ENCODE results near the gene MCCD1. TPM values are rescaled to one million over a fixed set of nuclear protein-coding genes. Genes with fewer than 3 reads are reported as not detected.

MCCD1 gene
- total and polyA plus RNA-seq, 7 donors: not detected

GRCh38 chr6:31569861-31570536, 41.2 kb downstream of the MCCD1 start:
- TF ChIP-seq POLR2AphosphoS5 (IDR thresholded peaks at IDR 0.05): no peak
- TF ChIP-seq POLR2A (IDR thresholded peaks at IDR 0.05): no peak
- TF ChIP-seq EP300 (IDR thresholded peaks at IDR 0.05): no peak
- TF ChIP-seq CTCF (IDR thresholded peaks at IDR 0.05): no peak
- no peaks in the 10 kb centered on the region for H3K4me1 ChIP-seq
- no peaks in the 10 kb centered on the region for H3K36me3 ChIP-seq
- H3K27ac ChIP-seq: no peak overlapping the region
- H3K9me3 ChIP-seq: no peaks in the 10 kb centered on the region
- 73 to 81% methylated on average over 1 of the region's 1 CpG for WGBS, 2 donors
- no peak overlapping the region for H3K4me3 ChIP-seq
- H3K27me3 ChIP-seq: peaks cover 0 to 28% (median 0%) of the 10 kb centered on the region in 3 donors
- no peak for DNase-seq
- intact Hi-C loops (cut with DNase I): loop anchor here (1.0 kb wide), 1 partner anchor 12 kb away; no protein-coding TSS in a partner anchor

- TF ChIP-seq CTCF (IDR thresholded peaks at IDR 0.05): no peak
These were observed 43.5 kb downstream of the MCCD1 start, which contains the start of gene LTA for GRCh38 chr6:31572041-31572911. Gene LTA, plus strand, starts transcription at chr6:31572289. Its CDS starts 454 bp downstream, at chr6:31572743.

GRCh38 chr6:31573239-31574105, 44.7 kb downstream of the MCCD1 start:
- peaks cover 0 to 4% (median 0%) of the 10 kb centered on the region in 4 donors for H3K4me1 ChIP-seq
- TF ChIP-seq EP300 (IDR thresholded peaks at IDR 0.05): no peak
- TF ChIP-seq CTCF (IDR thresholded peaks at IDR 0.05): no peak
- intact Hi-C loops (cut with DNase I): no loop called here
- H3K36me3 ChIP-seq: no peaks in the 10 kb centered on the region
- H3K4me3 ChIP-seq: no peak overlapping the region
- no peak overlapping the region for H3K27ac ChIP-seq
- peaks cover 0 to 10% (median 0%) of the 10 kb centered on the region in 3 donors for H3K27me3 ChIP-seq
- no peaks in the 10 kb centered on the region for H3K9me3 ChIP-seq
- 89 to 90% methylated on average over 9 of the region's 9 CpGs for WGBS, 2 donors
- no peak for DNase-seq

More at GRCh38 chr6:31572041-31572911, 43.5 kb downstream of the MCCD1 start, which contains the start of gene LTA:
- Histone ChIP-seq H3K9me3 (no peaks in the 10 kb centered on the region), H3K4me1 (peaks cover 0 to 4% (median 0%) of the 10 kb centered on the region in 4 donors), H3K27me3 (peaks cover 0 to 22% (median 0%) of the 10 kb centered on the region in 3 donors), H3K4me3 (no peak within 1 kb of the TSS), H3K36me3 (no peaks in the 10 kb centered on the region), H3K27ac (no peak within 1 kb of the TSS)
- 57 to 81% methylated on average over 27 of the region's 27 CpGs for WGBS, 2 donors
- no peak for DNase-seq
- intact Hi-C loops (cut with DNase I): no loop called here

GRCh38 chr6:31574106-31575061, 45.6 kb downstream of the MCCD1 start:
- peak overlapping the region in 3 of 4 donors; percentile 73 to 79 (median 76) for H3K27ac ChIP-seq
- no peak for TF ChIP-seq CTCF (IDR thresholded peaks at IDR 0.05)
- TF ChIP-seq EP300 (IDR thresholded peaks at IDR 0.05): no peak
- no peak for TF ChIP-seq POLR2A (IDR thresholded peaks at IDR 0.05)
- no peak for TF ChIP-seq POLR2AphosphoS5 (IDR thresholded peaks at IDR 0.05)
- no peaks in the 10 kb centered on the region for H3K9me3 ChIP-seq
- WGBS, 2 donors: 73 to 78% methylated on average over 14 of the region's 14 CpGs
- peaks cover 0 to 4% (median 0%) of the 10 kb centered on the region in 4 donors for H3K4me1 ChIP-seq
- H3K4me3 ChIP-seq: no peak overlapping the region
- no peaks in the 10 kb centered on the region for H3K36me3 ChIP-seq
- no peak for DNase-seq
- intact Hi-C loops (cut with DNase I): no loop called here
- peaks cover 0 to 5% (median 0%) of the 10 kb centered on the region in 3 donors for H3K27me3 ChIP-seq
